Caco-2 (cell line): ENCODE data around the gene RAB21. TPM values are rescaled to one million over a fixed set of nuclear protein-coding genes. Genes with fewer than 3 reads are reported as not detected.

Experiments used
- BruUV-seq: library from RNA; stranded (reverse); fragments of 400-500 nt; replicated peaks from 2 replicates; lab custom pipeline; 2021; lab: Mats Ljungman, UMichigan
- CTCF ChIA-PET: fragments of 300-600 bp; sonication (Branson Sonifier 250); formaldehyde crosslinking; loops from one replicate; lab custom pipeline; 2022; ENCODE audit warnings: antibody characterized with exemption; lab: Charles Lee
- POLR2A ChIA-PET: fragments of 300-600 bp; sonication (Branson Sonifier 250); formaldehyde crosslinking; loops from one replicate; lab custom pipeline; 2022; ENCODE audit warnings: antibody characterized with exemption; lab: Charles Lee
- DNase-seq, 2 experiments: peaks; one replicate each; pipeline versions ENCODE4 v3.0.0 to v3.0.0-alpha.2; 2020 to 2022
- H3K27me3 ChIP-seq: replicated peaks from 2 replicates; pipeline ENCODE4 v1.6.0; 2011; ENCODE audit warnings: low read length; ENCODE audit not compliant: control insufficient read depth, insufficient read depth
- H3K36me3 ChIP-seq: 2 replicates; pipeline ENCODE4 v1.5.1; 2011; ENCODE audit warnings: low read length; ENCODE audit not compliant: control insufficient read depth, insufficient read depth
- H3K4me1 ChIP-seq: fragments of 250-450 bp; sonication (Bioruptor Pico); 2 replicates; pipeline ENCODE4 v1.5.1; 2020; ENCODE audit warnings: mild to moderate bottlenecking
- H3K4me3 ChIP-seq: 2 replicates; pipeline ENCODE4 v1.5.1; 2011; ENCODE audit warnings: low read depth, mild to moderate bottlenecking, control low read depth, low read length
- H3K9me3 ChIP-seq: fragments of 250-450 bp; sonication (Bioruptor Pico); 2 replicates; pipeline ENCODE4 v1.5.1; 2020; ENCODE audit warnings: mild to moderate bottlenecking, moderate library complexity
- H3K27ac Mint-ChIP-seq: one replicate; pipeline ENCODE4 v1.8.0; 2022; ENCODE audit warnings: mixed read lengths; ENCODE audit not compliant: unreplicated experiment
- H3K27me3 Mint-ChIP-seq: one replicate; pipeline ENCODE4 v1.8.0; 2022; ENCODE audit warnings: mixed read lengths; ENCODE audit not compliant: insufficient read depth, unreplicated experiment
- H3K36me3 Mint-ChIP-seq: one replicate; pipeline ENCODE4 v1.8.0; 2022; ENCODE audit warnings: mild to moderate bottlenecking, mixed read lengths; ENCODE audit not compliant: insufficient read depth, unreplicated experiment
- H3K4me1 Mint-ChIP-seq: one replicate; pipeline ENCODE4 v1.8.0; 2022; ENCODE audit warnings: low read depth, mixed read lengths; ENCODE audit not compliant: unreplicated experiment
- H3K4me3 Mint-ChIP-seq: one replicate; pipeline ENCODE4 v1.8.0; 2022; ENCODE audit warnings: mild to moderate bottlenecking, moderate library complexity, mixed read lengths; ENCODE audit not compliant: unreplicated experiment
- H3K9me3 Mint-ChIP-seq: one replicate; pipeline ENCODE4 v1.8.0; 2022; ENCODE audit warnings: mixed read lengths; ENCODE audit not compliant: unreplicated experiment
- intact Hi-C: fragments of 100-400 bp; cut with micrococcal nuclease; formaldehyde crosslinking; loops from one replicate; pipeline ENCODE4 v1.10.0; 2022; ENCODE audit not compliant: unreplicated experiment
- total RNA-seq: library from RNA; stranded (reverse); gene quantifications from 2 replicates; pipeline ENCODE4 v1.2.3, GENCODE V29; 2022
- TF ChIP-seq, protein P1 (sequence below), 2 experiments: fragments of 200-600 bp in 1 of 2; IDR thresholded peaks; 1 replicate in 1 of 2; 2 replicates in 1 of 2; pipeline versions ENCODE4 v1.5.1 to v1.8.0; 2011 to 2022; ENCODE audit warnings: antibody characterized with exemption in 1 of 2, control low read depth in 1 of 2, inconsistent platforms in 1 of 2, low read depth in 1 of 2, low read length in 1 of 2, mild to moderate bottlenecking in 1 of 2, moderate library complexity in 1 of 2; ENCODE audit not compliant: insufficient read depth in 1 of 2, severe bottlenecking in 1 of 2, unreplicated experiment in 1 of 2

RAB21 gene
- total RNA-seq, 1 experiment from 2014 or later, result 72.0 TPM

GRCh38 chr12:71764587-71765321 is 10.1 kb downstream of the RAB21 start:
- intact Hi-C loops, result no loop called here
- no peaks in the 10 kb centered on the region; the same call in 1 of the 2 replicates for H3K9me3 ChIP-seq
- BruUV-seq, result no TSS peak
- no peaks in the 10 kb centered on the region for H3K27me3 ChIP-seq
- H3K9me3 Mint-ChIP-seq, result no peaks in the 10 kb centered on the region
- TF ChIP-seq, protein P1, sequence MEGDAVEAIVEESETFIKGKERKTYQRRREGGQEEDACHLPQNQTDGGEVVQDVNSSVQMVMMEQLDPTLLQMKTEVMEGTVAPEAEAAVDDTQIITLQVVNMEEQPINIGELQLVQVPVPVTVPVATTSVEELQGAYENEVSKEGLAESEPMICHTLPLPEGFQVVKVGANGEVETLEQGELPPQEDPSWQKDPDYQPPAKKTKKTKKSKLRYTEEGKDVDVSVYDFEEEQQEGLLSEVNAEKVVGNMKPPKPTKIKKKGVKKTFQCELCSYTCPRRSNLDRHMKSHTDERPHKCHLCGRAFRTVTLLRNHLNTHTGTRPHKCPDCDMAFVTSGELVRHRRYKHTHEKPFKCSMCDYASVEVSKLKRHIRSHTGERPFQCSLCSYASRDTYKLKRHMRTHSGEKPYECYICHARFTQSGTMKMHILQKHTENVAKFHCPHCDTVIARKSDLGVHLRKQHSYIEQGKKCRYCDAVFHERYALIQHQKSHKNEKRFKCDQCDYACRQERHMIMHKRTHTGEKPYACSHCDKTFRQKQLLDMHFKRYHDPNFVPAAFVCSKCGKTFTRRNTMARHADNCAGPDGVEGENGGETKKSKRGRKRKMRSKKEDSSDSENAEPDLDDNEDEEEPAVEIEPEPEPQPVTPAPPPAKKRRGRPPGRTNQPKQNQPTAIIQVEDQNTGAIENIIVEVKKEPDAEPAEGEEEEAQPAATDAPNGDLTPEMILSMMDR (IDR thresholded peaks at IDR 0.05; ENCODE audit: insufficient read depth in 1 of 2, low read depth in 1 of 2, low read length in 1 of 2, severe bottlenecking in 1 of 2, unreplicated experiment in 1 of 2), result no peak
- no peak for DNase-seq
- H3K27me3 Mint-ChIP-seq, result no peaks in the 10 kb centered on the region
- POLR2A ChIA-PET, result no interaction called here
- H3K4me3 Mint-ChIP-seq, result no peak overlapping the region
- H3K4me3 ChIP-seq, result no peak overlapping the region
- no peak overlapping the region for H3K27ac Mint-ChIP-seq
- H3K36me3 ChIP-seq, result no peaks in the 10 kb centered on the region
- H3K4me1 ChIP-seq, result no peaks in the 10 kb centered on the region
- H3K36me3 Mint-ChIP-seq, result peaks cover 11% of the 10 kb centered on the region
- no peaks in the 10 kb centered on the region for H3K4me1 Mint-ChIP-seq
- CTCF ChIA-PET, result no interaction called here

DNA sequence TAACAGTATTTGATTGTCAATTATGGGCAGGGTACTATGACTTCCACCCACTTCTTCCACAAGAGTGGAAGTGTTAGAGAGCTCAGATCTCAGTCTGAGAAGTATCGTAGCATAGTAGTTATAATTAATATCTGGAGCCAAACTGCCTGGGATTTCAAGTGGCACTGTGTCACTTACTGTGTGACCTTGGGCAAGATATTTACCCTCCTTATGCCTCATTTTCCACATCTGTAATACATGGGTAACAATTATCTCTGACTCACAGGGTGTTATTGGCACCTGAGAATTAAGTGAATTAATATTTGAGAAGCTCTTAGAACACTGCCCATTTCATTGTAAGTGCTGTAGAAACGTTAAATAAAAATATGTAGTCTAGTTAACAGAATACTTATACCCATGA is 11.5 kb downstream of the RAB21 start:
- ChIA-PET CTCF (interaction anchor here (1.2 kb wide), 1 partner anchor 10 kb away, joined by 5 read pairs; no protein-coding TSS in a partner anchor), POLR2A (no interaction called here)
- Mint-ChIP-seq H3K4me1 (no peaks in the 10 kb centered on the region), H3K9me3 (no peaks in the 10 kb centered on the region), H3K27me3 (no peaks in the 10 kb centered on the region), H3K36me3 (peaks cover 8% of the 10 kb centered on the region), H3K27ac (no peak overlapping the region), H3K4me3 (no peak overlapping the region)
- no TSS peak for BruUV-seq
- H3K36me3 ChIP-seq, result no peaks in the 10 kb centered on the region
- H3K9me3 ChIP-seq, result no peaks in the 10 kb centered on the region
- intact Hi-C loops, result no loop called here
- no peak overlapping the region for H3K4me3 ChIP-seq
- DNase-seq, result no peak
- TF ChIP-seq, protein P1 (IDR thresholded peaks at IDR 0.05; ENCODE audit: insufficient read depth in 1 of 2, low read depth in 1 of 2, low read length in 1 of 2, severe bottlenecking in 1 of 2, unreplicated experiment in 1 of 2), result no peak
- no peaks in the 10 kb centered on the region for H3K4me1 ChIP-seq
- no peaks in the 10 kb centered on the region for H3K27me3 ChIP-seq

DNA sequence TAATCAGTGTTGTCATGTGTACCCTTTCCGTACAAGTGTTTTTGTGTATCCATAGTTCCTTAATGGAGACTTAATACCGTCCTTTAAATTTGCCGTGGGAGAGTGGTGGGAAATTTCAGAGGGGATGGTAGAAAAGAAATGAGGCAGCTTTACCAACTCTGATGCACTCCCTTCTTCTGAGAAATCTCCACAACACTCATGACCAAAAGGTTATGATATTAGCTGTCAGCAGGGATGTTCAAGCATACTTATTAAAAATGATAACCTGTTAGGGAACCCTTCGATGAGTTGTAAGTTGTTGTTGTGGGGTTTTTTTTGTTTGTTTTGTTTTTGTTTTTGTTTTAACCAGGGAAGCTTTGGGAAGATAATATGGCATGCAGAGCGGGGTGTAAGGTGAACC is 12.5 kb downstream of the RAB21 start:
- no peaks in the 10 kb centered on the region for H3K27me3 ChIP-seq
- H3K36me3 Mint-ChIP-seq, result peaks cover 17% of the 10 kb centered on the region
- no peak for DNase-seq
- H3K27ac Mint-ChIP-seq, result no peak overlapping the region
- no peak overlapping the region for H3K4me3 ChIP-seq
- BruUV-seq, result no TSS peak
- H3K36me3 ChIP-seq, result no peaks in the 10 kb centered on the region
- H3K4me1 Mint-ChIP-seq, result no peaks in the 10 kb centered on the region
- POLR2A ChIA-PET, result no interaction called here
- no peaks in the 10 kb centered on the region for H3K27me3 Mint-ChIP-seq
- intact Hi-C loops, result no loop called here
- CTCF ChIA-PET, result interaction anchor here (1.2 kb wide), 1 partner anchor 9 kb away, joined by 5 read pairs; no protein-coding TSS in a partner anchor
- H3K4me3 Mint-ChIP-seq, result no peak overlapping the region
- H3K9me3 ChIP-seq, result no peaks in the 10 kb centered on the region
- TF ChIP-seq, protein P1 (IDR thresholded peaks at IDR 0.05; ENCODE audit: insufficient read depth in 1 of 2, low read depth in 1 of 2, low read length in 1 of 2, severe bottlenecking in 1 of 2, unreplicated experiment in 1 of 2), result no peak
- H3K9me3 Mint-ChIP-seq, result no peaks in the 10 kb centered on the region
- no peaks in the 10 kb centered on the region for H3K4me1 ChIP-seq
